GM21360 (cell line): Measurements from ENCODE around the gene TXN2.
"Not testable (repeated sequence)": the region's sequence is repeated elsewhere in the genome, so short reads cannot be mapped to it uniquely, and the experiment has no call there.

Source experiments
- ATAC-seq: cut with Tn5 transposase; IDR thresholded peaks from one replicate; pipeline ENCODE4 v1.9.1; 2021; ENCODE audit warnings: mild to moderate bottlenecking, moderate library complexity; ENCODE audit not compliant: unreplicated experiment

The TXN2 gene

GRCh38 chr22:36432592-36433317 is 48.7 kb downstream of the TXN2 start:
- no peak for ATAC-seq

DNA sequence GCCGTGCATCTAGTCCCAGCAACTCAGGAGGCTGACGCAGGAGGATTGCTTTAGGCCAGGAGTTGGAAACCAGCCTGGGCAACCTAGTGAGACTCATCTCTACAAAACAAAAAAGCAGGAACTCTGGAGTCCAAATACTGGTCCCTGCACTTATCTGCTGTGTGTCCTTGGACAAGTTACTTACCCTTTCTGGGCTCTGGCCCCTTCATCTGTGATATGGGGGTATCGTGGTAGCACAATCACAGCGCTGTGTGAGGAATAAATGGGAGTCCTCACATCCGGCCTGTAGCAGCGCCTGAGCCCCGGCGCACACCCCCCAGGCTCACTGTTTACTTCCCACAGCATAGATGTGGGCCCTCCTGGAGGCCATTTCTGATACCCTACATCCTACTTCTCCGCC is 49.5 kb downstream of the TXN2 start:
- no peak for ATAC-seq

DNA sequence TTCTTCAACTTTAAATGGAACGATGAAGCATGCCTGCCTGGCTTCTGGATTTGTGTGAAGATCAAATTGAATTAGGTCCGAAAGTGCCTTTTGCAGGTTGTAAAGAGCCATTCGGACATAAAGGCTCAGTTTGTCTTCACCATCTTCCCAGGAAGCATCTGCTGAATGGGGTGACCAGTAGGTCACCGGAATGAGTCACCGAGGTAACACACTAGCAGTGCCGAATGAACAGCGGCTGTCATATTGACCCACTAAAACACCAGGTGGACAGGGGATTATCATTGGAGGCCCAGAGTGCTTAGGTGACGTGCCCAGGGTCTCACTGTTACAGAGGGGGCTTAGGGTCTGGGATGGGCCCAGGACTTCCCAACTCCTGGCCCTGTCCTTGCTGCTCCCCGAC is 50.6 kb downstream of the TXN2 start:
- ATAC-seq = no peak

DNA sequence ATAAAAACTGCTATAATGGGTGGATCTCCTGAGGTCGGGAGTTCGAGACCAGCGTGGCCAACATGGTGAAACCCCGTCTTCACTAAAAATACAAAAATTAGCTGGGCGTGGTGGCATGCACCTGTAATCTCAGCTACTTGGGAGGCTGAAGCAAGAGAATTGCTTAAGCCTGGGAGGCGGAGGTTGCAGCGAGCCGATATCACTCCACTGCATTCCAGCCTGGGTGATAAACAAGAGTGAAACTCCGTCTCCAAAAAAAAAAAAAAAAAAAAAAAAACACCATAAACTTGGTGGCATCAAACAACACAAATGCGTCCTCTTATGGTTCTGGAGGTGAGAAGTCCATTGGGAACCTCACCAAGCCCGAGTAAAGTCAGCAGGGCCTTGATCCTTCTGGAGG is 53.5 kb downstream of the TXN2 start:
- ATAC-seq = not testable (repeated sequence)

DNA sequence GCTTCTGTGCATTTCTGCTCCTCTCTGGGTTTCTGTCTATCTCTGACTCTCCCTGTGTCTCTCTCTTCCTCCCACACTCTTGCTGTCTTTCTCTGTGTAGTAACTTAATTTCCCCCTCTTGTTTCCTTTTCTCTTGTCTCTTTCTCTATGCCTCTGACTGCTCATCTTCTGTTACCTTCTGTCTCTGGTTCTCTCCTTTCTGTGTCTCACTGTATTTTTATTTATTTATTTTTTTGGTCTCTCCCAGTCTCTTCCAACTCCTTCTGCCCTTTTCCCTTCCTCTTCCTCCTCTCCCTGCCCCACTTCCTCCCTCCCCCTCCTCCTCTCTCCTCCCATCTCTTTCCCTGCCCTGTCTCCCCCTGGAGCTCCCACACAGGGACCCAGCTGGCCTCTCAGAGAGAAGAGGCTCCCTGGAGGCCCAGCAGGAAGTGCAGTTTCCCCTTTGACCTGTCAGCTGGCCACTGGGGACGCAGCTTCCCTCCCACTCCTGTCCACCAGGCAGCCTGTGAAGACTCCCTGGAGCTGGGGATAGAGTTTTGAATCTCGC is 55.4 kb downstream of the TXN2 start:
- ATAC-seq = no peak

- ATAC-seq = no peak
Measured at GRCh38 chr22:36424901-36425579, 56.4 kb downstream of the TXN2 start.

DNA sequence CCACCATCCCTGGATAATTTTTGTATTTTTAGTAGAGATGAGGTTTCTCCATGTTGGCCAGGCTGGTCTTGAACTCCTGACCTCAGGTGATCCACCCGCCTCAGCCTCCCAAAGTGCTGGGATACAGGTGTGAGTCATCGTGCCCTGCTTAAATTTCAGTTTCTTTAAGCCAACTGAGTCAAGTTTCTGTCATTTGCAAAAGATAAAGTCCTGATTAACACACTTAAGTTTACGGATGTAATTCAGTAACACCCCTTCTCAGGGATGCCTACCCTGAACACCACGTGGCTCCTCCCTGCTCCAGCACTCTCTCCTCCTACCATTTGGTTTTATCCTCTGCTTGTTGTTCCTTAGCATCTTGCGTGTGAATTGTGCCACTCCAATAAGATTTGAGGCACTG is 57.0 kb downstream of the TXN2 start:
- ATAC-seq = not testable (repeated sequence)

- ATAC-seq = no peak
Measured at GRCh38 chr22:36423461-36424404, 57.7 kb downstream of the TXN2 start.

DNA sequence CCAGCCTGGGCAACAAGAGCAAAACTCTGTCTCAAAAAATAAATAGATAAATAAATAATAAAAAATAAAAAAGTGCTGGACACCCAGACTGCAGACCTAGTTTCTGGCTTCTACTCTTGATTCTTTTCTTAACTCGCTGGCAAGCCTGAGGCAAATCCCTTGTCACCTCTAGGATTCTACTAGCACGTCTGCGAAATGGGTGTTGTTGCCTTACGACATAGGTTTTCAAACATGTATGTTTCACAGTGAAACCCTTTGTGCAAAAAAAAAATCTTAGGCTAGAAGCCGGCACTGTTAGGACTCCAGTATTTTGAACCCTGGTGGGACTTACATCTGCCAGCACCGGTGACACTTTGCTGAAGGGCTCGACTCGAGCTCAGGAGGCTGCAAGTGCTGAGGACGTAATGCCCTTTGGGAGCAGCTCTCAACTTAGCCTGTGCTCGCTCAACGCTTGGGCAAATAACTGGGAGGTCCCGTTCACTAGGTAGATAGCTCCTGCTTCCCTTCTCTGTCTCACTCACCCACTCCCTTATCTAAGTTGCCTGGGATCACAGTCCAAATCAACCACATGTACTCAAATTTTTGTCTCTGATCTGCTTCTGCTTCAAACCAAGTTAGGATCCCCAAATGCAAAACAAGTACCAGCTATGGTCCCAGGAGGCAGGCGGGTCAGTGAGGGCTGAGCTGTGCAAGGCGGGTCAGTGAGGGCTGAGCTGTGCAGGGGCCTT is 59.0 kb downstream of the TXN2 start:
- ATAC-seq = no peak

DNA sequence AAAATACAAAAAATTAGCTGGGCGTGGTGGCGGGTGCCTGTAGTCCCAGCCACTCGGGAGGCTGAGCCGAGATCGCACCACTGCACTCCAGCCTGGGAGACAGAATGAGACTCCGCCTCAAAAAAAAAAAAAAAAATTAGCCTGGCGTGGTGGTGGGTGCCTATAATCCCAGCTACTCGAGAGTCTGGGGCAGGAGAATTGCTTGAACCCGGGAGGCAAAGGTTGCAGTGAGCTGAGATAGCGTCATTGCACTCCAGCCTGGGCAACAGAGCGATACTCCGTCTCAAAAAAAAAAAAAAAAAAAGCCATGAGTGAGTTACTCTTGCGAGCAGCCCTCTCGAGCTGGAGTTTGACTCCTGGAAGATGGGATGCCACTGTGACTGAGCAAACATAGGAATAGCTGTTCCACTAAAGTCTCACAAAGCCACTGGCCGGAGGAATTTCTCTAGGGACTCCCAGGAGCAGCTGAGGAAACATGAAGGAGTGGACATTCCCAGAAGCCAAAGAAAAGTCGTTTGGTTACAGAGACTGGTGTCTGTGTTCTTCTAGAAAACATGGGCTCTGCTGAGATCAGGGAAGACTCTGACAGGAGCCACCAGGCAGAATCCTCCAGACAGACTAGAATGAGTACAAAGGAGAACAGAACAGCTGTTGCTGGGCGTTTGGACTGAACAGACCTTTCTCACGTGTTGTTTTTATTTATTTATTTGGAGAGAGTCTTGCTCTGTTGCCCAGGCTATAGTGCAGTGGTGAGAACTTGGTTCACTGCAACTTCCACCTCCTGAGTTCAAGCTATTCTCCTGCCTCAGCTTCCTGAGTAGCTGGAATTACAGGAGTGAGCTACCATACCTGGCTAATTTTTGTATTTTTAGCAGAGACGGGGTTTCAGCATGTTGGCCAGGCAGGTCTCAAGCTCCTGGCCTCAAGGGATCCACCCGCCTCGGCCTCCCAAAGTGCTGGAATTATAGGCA is 61.2 kb downstream of the TXN2 start:
- ATAC-seq = no peak

GRCh38 chr22:36419177-36419911 is 62.1 kb downstream of the TXN2 start:
- ATAC-seq = no peak

GRCh38 chr22:36417281-36417686 is 64.2 kb downstream of the TXN2 start:
- ATAC-seq = no peak
